ENCODE measurements around the gene CDK8.

CDK8 gene

DNA sequence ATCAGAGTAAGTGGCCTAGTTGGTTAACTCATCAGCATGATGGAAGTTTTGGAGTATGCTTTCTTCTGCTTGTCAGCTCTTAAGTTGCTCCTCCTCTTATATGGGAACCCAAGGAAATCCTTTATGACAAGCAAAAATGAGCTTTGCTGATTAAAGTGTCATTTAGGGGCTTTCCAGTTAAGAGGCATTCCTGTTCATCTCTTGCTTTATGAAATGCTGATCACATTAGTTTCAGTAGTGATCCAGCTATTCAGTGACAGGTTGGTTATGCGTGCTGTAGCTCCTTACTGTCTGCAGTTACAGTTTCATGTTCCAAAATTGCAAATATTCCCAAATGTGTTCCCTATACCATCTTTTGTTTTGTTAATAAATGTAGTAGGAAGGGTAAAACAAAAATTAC, 146.6 kb downstream of the CDK8 start:
- DNase-seq: no peak

DNA sequence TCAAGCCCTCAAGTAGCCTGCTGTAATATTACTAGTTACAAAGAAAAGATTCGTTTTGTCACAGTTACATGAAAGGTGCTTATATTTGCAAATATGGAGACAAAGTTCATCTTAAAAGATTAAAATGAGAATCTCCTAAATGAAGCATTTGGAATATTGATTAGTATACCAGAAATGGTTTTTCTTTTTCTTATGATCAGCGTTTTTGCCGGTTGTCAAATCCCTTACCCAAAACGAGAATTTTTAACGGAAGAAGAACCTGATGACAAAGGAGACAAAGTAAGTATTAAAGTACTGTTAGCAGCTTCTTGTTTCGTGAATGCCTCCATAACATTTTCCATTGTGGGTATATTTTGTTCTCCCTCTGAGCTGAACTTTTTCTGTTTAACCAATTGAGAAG, 147.1 kb downstream of the CDK8 start:
- no peak for DNase-seq

DNA sequence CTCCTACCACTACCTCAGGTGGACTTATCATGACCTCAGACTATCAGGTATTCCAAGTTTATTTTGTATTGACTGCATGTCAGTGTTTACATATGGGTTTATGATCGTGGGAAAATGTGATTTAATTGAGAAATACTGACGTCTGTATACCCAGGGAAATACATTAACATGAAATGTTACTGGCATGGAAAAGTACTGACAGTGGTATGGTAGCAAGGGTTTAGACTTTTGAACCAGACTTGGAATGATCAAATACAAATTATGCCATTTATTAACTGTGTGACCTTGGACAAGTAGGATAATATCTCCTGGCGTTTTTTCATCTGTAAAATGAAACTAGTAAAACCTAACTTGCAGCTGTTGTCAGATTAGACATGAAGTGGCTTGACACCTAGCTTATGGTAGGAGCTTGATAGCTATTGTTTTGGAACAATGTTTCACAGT, 147.7 kb downstream of the CDK8 start:
- DNase-seq: no peak

DNA sequence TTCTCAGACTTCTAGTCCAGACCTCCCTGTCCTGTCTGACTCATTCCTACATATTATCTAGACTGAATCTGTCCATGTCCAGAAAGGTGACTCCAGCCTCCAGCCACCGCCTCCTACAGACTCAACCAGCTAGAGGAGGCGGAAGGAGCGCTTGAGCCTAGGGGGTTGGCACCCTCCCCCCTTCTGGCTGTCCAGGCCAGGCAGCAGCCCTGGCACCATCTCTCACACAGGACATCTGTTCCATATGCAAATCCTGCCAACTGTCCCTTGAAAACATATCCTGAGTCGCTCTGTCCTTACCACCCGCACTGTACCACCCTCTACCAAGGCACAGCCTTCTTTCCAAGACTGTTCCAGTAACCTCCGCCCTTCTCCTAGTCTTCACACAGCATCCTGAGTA, 152.9 kb downstream of the CDK8 start:
- no peak for DNase-seq

DNA sequence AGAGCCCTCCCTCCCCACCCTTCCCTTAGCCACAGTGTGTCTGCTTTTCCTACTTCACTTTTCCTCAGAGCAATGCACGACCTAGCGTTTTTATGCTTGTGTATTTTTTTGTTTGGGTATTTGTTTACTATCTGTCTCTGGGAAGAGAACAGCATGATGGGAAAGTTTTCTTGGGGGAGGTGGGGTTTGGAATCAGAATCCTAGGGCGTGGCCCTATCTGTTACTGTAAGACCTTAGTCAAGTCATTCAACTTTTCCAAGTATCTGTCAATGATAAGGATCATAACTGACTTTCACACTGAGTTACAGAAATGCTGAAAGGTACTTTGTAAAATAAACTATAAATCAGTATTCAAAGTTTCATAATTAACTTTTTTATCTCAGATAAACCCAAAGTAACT, 157.3 kb downstream of the CDK8 start:
- no peak for DNase-seq

DNA sequence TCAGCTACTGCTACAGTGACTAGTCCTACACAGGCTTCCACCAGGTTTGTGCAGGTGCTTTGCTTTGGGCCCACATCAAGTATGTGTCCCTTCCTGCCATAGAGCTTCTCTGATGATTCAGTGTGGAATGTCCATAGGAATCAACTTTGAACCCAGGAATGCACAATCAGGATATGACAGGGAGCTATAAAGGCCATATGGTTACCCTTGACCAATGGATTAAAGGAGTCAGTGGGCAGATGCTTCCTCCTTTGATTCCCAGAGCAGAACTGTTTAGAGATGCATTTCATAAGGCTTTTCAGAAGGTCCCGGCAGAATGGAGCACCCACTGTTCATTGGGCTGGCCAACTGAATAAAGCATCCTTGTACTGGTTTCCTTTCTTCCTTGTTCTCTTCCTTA, 158.3 kb downstream of the CDK8 start:
- DNase-seq: no peak

DNA sequence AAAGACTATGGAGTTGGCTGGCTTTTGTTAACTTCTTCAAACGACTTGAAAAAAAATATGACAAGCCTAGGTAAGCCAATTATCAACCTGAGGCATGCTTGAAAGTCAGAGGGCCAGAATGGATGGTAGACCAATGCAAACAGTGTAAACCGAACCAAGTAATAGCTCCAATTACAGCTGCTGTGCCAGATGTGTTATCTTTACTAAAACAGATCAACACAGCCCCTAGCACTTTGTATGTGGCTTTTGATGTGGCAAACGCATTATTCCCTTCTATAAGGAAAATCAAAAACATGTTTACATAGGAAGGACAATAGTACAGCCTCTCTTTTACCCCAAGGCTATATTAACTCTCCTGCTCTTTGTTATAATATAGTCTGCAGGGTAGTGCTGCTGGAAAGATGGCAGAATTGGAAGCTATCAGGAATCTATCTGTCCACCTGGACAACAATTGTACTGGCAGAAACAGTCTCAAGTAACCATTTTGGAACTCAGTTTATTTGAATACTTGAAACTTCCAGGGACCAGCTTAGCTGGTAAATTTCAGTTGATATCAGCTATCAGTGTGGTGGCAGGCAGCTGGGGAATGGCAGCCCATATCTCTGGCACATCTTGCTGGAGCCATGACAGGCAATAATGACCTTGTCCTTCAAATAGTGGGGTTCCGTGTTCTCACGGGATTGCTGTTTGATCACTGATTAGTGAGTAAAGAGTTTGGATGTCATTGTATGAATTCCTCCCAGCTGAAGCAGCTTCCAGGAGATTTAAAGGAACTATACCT, 159.2 kb downstream of the CDK8 start:
- DNase-seq: no peak

DNA sequence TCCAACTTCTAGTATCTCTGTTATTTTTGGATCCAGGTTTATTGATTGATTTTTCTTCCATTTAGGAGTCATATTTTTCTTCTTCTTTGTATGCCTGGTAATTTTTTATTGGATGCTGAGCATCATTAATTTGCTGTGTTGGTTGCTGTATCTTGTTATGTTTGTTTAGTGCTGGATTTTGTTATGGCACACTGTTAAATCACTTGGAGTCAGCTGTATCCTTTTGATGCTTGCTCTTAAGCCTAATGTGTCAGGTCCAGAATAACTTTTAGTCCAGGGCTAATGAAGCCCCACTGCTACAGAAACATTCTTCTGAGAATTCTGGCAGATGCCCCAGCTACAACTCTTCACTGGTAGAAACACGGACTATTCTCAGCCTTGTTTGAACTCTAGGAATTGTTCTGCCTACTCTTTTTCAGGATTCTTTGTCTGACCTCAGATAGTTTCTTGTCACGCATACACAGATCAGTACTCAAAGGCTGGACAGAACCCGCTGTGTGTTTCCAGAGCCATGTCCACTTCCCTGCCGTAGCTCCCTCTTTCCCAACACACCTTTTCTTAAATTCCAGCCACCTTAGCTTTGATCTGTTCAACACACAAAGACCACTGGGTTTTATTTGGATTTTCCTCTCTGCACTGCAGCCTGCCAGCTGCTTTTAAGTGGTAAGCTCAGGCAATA, 166.5 kb downstream of the CDK8 start:
- no peak for DNase-seq

DNA sequence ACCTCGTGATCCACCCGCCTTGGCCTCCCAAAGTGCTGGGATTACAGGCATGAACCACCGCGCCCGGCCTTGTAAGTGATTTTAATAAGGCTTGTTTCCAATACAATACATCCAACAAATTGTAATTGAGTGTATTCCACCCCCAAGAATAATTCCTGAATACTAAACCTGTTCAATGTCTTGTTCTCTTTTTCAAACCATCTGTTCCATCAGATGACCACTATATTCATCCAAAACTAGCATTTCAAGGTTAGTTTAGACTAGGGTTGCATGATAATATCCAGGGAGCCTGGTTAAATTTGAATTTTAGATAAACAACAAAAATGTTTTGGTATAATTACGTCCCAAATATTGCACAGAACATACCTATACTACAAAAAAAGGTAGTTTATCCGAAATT, 168.1 kb downstream of the CDK8 start:
- no peak for DNase-seq

DNA sequence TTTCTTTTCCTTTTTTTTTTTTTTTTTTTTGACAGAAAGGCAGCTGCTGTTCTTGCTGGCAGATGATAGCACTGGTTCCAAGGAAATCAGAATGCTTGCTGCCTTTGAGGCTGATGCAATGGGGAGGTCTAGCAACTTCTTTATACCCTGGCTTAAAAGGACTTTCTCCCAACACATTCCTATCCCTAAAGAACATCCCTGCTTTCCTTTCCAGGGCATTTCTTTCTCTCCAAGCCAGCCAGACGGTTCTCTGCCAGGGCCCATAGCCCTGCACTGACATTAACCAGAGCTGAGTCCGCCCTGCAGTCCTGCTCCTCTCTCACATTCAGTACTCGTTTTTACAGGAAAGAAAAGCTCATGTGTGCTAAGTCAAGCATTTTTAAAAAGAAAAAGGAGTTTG, 169.7 kb downstream of the CDK8 start:
- DNase-seq: no peak

DNA sequence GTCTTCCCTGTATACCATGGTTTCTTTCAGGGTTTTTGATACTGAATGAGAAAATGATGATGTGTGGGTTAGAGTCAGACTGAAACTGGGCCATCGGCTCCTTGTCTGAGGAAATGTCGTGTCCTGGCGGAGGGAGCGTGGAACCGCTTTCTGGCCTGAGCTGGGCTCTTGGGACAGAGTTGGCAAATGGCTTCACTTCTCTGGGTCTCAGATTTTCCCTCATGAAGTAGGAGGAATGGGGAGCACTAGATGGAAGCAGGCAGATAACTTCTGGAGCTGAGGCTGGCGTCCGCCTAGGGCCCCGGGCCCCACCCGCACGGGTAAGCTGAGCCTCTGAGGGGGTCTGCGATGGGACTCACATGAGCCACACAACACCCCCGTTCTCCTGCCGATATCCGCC, 170.3 kb downstream of the CDK8 start:
- DNase-seq: no peak

DNA sequence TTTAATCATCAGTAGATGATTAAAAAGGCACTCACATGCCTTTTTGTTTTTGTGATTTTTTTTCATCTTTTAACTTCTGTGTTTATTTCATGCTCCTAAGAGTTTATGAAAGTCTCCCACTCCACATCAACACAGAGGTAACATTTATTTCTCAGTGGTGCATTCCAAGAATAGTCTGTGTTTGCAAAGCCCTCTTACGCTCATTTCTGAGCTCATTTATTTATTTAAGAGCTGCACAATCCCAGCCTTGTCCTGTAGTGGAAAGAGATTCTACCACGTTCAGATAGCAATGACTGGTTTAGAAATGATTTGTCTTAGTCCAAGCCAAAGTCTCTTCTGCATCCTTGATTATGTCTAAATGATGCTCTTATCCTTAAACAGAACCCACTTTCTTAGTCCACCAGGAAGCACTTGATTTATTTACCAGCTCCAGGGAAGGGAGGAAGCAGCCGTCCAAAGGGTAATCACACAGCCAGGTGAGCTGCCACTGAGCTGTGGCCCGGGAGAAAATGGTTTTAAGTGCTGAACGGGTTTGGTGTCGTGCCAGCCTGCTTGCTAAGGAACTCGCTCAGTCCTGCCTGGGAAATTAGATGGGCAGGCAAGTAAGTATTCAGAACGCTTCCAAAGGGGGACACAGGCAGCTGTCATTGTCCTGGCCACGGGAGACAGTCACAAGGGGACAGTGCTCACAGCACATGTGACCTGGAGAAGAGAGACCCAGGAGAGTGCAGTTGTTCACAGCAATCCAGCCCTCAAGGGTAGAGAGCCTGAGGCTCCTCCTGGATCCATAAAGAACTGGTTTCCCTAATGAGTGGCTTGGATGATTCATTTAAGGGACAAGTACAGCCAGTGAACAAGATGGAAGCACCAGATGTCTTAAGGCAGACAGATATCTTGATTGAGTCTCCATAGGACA, 171.8 kb downstream of the CDK8 start:
- peak; percentile 74 for DNase-seq

DNA sequence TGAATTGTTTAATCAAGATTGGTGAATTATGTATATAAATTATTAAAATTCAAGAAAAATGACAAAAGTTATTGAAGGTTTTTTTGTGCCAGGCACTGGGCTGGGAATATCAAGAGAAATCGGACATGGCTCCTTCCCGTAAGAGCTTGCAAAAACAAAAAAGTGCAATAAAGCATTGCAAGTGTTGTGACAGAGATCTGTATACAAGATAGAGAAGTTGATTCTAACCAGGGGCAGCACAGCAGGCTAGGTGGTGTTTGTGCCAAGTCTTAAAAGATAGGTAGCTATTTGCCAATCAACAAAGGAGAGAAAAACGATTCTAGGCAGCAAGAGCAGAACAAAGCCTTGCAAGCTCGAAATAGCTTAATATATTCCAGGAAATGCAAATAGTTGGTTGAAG, 179.8 kb downstream of the CDK8 start:
- no peak for DNase-seq

DNA sequence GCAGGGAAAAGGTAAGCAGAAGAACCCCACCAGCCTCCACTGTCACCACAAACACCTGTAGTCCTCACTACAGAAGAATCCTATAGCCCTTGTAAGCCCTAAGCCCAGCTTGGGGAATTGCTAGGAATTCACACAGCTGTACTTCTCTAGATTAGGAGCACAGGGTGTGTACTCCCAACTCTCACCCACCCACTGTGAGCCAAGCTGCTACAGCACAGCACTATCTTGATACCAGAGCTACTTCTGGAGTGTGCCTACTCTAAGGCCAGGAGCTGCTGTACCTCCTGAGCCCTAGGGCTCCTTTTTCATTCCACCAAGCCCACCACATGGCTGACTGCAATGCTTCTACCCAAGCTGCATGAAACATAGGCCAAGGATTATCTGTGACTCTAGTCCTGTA, 181.2 kb downstream of the CDK8 start:
- no peak for DNase-seq

DNA sequence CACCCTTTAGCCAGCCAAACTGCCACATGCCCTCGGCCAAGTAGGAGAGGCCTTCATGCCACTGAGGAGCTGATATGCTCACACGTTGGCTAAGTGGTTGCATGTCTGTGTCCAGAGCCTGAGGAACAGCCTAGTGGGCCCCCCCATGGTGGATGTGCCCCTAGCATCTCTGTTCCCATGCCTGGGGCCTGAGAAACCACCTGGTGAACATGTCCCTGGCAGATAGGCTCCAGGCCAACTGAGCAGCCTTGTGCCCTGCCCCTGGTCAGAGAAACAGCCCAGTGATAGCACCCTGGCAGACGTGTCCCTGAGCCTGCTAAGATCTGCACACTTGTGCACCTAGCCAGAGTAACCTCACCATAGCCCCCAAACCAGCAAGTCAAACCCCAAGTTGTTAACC, 181.7 kb downstream of the CDK8 start:
- no peak for DNase-seq

DNA sequence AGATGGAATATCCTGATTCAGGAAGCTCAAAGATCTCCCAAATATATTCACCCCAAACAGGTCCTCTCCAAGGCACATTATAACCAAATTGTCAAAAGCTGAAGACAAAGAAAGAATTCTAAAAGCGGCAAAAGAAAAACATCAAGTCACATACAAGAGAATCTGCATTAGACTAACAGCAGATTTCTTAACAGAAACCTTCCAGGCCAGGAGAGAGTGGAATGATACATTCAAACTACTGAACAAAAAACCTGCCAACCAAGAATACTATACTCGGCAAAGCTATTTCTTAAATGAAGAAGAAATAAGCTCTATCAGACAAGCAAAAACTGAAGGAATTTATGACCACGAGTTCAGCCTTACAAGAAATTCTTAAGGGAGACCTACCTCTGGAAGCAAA, 183.0 kb downstream of the CDK8 start:
- no peak for DNase-seq

DNA sequence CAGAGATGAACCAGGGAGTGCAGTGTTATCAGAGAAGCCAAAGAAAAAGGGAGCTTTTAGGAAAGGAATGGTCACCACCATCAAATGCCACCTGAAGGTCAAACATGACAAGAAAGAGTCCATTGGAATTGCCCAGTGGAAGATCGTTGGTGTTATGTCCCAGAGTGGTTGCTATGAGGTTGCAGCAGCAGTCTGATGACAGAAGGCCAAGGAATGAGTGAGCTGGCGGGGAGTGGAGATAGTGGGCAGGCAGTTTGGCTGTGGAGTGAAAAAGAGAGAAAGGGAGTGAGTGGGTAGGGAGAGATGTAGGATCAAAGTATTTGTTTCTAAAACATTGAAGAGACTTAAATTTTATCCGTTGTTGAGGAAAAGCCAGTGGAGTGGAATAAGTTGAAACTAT, 186.2 kb downstream of the CDK8 start:
- no peak for DNase-seq

DNA sequence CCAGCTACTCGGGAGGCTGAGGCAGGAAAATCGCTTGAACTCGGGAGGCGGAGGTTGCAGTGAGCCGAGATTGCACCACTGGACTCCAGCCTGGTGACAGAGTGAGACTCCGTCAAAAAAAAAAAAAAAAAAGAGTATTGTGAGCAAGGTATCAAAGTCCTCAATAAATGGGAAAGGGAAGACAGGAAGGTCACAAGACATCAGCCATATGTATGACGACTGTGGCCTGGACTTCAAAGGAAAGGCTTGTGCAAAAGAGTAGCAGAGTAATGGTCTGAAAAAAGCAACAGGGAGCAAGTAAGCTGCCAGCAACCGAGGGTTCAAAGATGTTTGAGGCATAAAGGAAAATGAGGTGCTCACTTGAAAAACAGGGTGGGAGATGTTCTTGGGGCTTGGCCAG, 187.5 kb downstream of the CDK8 start:
- DNase-seq: no peak

DNA sequence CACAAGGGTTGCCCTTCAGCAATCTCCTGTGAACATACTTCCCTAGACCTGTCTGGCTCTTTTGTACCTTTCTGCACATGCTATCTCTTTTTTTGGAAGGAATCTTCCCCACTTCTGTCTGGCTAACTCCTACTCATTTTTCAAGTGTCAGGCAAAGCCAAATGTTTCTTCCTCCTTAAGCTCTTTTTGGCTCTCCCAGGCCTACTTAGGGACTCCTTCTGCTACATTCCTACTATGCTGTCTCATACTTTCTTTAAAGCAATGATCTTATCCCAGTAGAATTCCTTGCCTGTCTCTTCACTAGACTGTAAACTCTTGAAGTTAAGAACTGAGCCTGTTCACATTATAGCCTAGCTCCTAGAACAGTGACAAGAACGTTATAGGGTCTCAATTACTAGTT, 188.6 kb downstream of the CDK8 start:
- DNase-seq: no peak

DNA sequence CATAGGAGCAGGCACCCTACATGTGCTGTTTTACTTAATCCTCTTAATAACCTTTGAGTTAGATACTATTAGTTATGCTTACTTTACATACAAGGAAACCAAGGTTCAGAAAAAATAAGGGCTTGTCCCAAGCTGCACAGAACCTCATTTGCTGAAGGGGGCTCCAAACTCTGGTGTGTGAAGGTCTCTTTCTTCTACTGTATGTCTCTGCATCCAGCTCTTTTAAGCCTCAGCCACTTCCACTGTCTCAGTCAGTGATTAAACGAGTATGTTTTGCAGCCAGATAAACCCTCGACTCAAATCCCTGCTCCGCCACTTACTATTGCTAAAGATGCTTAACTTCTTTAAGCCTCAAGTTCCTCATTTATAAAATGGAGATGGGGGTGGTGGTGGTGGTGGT, 191.2 kb downstream of the CDK8 start:
- no peak for DNase-seq

DNA sequence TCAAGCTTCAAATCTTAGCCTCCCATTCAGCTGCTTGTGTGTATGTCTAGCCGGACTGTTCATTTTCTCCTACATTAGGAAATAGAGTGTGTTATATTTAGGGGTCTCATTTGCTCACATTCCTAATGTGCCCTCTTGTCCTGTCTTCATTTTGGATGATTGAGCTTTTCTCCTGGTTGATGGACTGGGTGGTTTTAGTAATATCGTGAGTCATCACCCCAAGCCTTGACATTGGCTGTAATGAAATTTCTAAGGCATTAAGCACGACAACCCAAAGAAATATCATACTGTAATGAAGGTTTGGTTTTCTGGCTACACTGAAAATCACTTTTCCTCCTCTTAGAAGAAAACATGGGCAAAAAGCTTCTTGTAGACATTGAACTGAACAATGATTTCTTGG, 192.8 kb downstream of the CDK8 start:
- no peak for DNase-seq

DNA sequence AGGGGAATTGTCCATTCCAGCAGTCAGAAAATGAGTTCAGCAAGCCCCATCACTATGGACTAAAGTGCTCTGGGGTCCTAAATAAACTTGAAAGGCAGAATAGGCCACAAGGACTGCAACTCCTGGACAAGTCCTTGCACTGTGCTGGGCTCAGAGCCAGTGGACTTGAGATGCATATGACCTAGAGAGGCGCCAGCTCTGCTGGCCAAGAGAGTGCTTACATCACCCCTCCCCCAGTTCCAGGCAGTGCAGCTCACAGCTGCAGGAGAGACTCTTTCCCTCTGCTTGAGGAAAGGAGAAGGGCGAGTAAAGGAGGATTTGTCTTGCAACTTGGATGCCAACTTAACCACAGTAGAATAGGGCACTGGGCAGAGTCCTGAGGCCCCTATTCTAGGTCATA, 194.1 kb downstream of the CDK8 start:
- no peak for DNase-seq

DNA sequence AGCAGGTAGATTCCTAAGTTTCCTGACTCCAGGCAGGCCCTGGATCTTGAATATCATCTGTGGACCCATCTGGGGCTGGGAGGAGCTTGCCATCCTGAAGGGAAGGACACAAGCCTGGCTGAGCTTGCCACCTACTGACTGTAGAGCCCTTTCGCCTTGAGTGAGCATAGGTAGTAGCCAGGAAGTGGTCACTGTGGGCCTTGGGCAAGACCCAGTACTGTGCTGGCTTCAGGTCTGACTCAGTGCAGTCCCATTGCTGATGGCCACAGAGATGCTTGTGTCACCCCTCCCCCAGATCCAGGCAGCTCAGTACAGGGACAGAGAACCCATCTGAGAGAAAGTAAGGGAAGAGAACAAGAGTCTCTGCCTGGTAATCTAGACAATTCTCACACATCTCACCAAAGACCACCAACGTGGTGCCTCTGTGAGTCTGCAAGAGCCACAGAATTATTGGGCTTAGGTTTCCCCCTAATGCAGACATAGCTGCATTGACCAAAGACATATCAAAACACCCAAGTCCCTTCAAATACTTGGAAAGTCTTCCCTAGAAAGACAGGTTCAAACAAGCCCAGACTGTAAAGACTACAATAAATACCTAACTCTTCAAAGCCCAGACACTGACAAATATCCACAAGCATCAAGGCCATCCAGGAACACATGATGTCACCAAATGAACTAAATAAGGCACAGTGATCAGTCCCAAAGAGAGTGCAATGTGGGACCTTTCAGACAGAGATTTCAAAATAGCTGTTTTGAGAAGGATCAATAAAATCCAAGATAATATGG, 195.3 kb downstream of the CDK8 start:
- DNase-seq: no peak
